HCT116 (cell line): ENCODE results near the gene SMC1B.

ENCODE experiments used
- CBX3 ChIP-seq: IDR thresholded peaks from 2 replicates; pipeline ENCODE4 v1.6.1; 2012; ENCODE audit warnings: low read depth
- CEBPB ChIP-seq: IDR thresholded peaks from 2 replicates; pipeline ENCODE4 v1.6.1; 2012; ENCODE audit warnings: low read depth
- CTCF ChIP-seq, 3 experiments: fragments of 200-600 bp in 1 of 3; sonication (generic) in 1 of 3; IDR thresholded peaks in 2 of 3; conservative IDR thresholded peaks in 1 of 3; 2 replicates each; pipeline ENCODE4 v1.5.1; 2012 to 2017; ENCODE audit warnings: low read depth in 2 of 3, low read length in 2 of 3, antibody characterized with exemption in 1 of 3, borderline replicate concordance in 1 of 3, control low read depth in 1 of 3, mild to moderate bottlenecking in 1 of 3, mixed read lengths in 1 of 3, mixed run types in 1 of 3, moderate library complexity in 1 of 3; ENCODE audit not compliant: insufficient read depth in 1 of 3
- ELF1 ChIP-seq: IDR thresholded peaks from 2 replicates; pipeline ENCODE4 v1.6.1; 2012; ENCODE audit warnings: low read depth, borderline replicate concordance
- EZH2phosphoT487 ChIP-seq: fragments of 200-600 bp; IDR thresholded peaks from 2 replicates; pipeline ENCODE4 v1.6.1; 2018; ENCODE audit warnings: antibody characterized with exemption, borderline replicate concordance
- MAX ChIP-seq: IDR thresholded peaks from 2 replicates; pipeline ENCODE4 v1.6.1; 2012
- POLR2A ChIP-seq: IDR thresholded peaks from 2 replicates; pipeline ENCODE4 v1.7.0; 2011; ENCODE audit warnings: borderline replicate concordance; ENCODE audit not compliant: insufficient read depth, insufficient read length; ENCODE audit errors: extremely low read depth
- POLR2AphosphoS5 ChIP-seq: IDR thresholded peaks from 2 replicates; pipeline ENCODE4 v1.6.1; 2011; ENCODE audit warnings: mild to moderate bottlenecking, low read depth, low read length, moderate library complexity
- REST ChIP-seq: IDR thresholded peaks from 2 replicates; pipeline ENCODE4 v1.6.1; 2012; ENCODE audit warnings: low read depth
- YY1 ChIP-seq: IDR thresholded peaks from 2 replicates; pipeline ENCODE4 v1.6.1; 2011; ENCODE audit warnings: low read length, low read depth, moderate library complexity, mild to moderate bottlenecking; ENCODE audit not compliant: insufficient replicate concordance; ENCODE audit errors: extremely low read depth
- ZNF274 ChIP-seq: fragments of 200-500 bp; sonication (Bioruptor generic); IDR thresholded peaks from 2 replicates; pipeline ENCODE4 v1.6.1; 2014; ENCODE audit warnings: mild to moderate bottlenecking, low read depth, low read length, inconsistent platforms

- no peak for TF ChIP-seq YY1
- TF ChIP-seq CTCF (IDR thresholded peaks at IDR 0.05 in 2 of 3, conservative IDR thresholded peaks at IDR 0.05 in 1 of 3; ENCODE audit: borderline replicate concordance in 1 of 3, insufficient read depth in 1 of 3, low read depth in 2 of 3, low read length in 2 of 3), result no peak
- TF ChIP-seq CEBPB, result no peak
- no peak for TF ChIP-seq POLR2AphosphoS5
- TF ChIP-seq EZH2phosphoT487, result no peak
- no peak for TF ChIP-seq POLR2A
- no peak for TF ChIP-seq ELF1
- TF ChIP-seq ZNF274, result no peak
- no peak for TF ChIP-seq REST
- TF ChIP-seq MAX, result no peak
- no peak for TF ChIP-seq CBX3
Observed at GRCh38 chr22:45425531-45426265, 12.3 kb upstream of the SMC1B start.
